ENCODE results near the gene JPT2. TPM values are rescaled to one million over a fixed set of nuclear protein-coding genes. Genes with fewer than 3 reads are reported as not detected.

JPT2 gene
- total RNA-seq, 4 donors from 2014 or later = 22.7 to 28.5 (median 23.8) TPM

- ATAC-seq (ENCODE audit: low FRiP score) = no peak
Observed at GRCh38 chr16:1674306-1674705, 3.8 kb upstream of the JPT2 start.

GRCh38 chr16:1674751-1675664 lies 3.1 kb upstream of the JPT2 start:
- DNase-seq (ENCODE audit: low spot score) = no peak
- no peak for ATAC-seq (ENCODE audit: low FRiP score)

More at GRCh38 chr16:1674306-1674705, 3.8 kb upstream of the JPT2 start:
- TF ChIP-seq CTCF (IDR thresholded peaks at IDR 0.05) = no peak
- no peak for DNase-seq (ENCODE audit: low spot score)

GRCh38 chr16:1676661-1677060 lies 1.4 kb upstream of the JPT2 start:
- TF ChIP-seq CTCF (IDR thresholded peaks at IDR 0.05) = no peak
- ATAC-seq (ENCODE audit: low FRiP score) (no peak), DNase-seq (ENCODE audit: low spot score) (no peak)

More at GRCh38 chr16:1674751-1675664, 3.1 kb upstream of the JPT2 start:
- TF ChIP-seq CTCF (IDR thresholded peaks at IDR 0.05) = no peak

GRCh38 chr16:1677339-1677738 lies 740 bp upstream of the JPT2 start:
- ATAC-seq (ENCODE audit: low FRiP score) = no peak
- no peak for DNase-seq (ENCODE audit: low spot score)
- no peak for TF ChIP-seq CTCF (IDR thresholded peaks at IDR 0.05)

GRCh38 chr16:1678500-1679098 lies 520 bp downstream of the JPT2 start:
- ATAC-seq (ENCODE audit: low FRiP score) (peak; percentile 25), DNase-seq (ENCODE audit: low spot score) (no peak)
- TF ChIP-seq CTCF (IDR thresholded peaks at IDR 0.05) = no peak

GRCh38 chr16:1680361-1680760 lies 2.3 kb downstream of the JPT2 start:
- DNase-seq (ENCODE audit: low spot score) = no peak
- no peak for TF ChIP-seq CTCF (IDR thresholded peaks at IDR 0.05)
- ATAC-seq (ENCODE audit: low FRiP score) = no peak
